Measurements from ENCODE around the gene PIK3R5. TPM values are rescaled to one million over a fixed set of nuclear protein-coding genes. Genes with fewer than 3 reads are reported as not detected.
"Not testable (repeated sequence)": the region's sequence is repeated elsewhere in the genome, so short reads cannot be mapped to it uniquely, and the experiment has no call there.

PIK3R5 gene
- polyA plus RNA-seq (ENCODE audit: insufficient read length in 10 of 10) = 1 to 10 TPM in 8 of 10 donors, under 1 TPM in 2; 0.79 to 5.2 (median 1.6) TPM
- long read RNA-seq, donor 1 = 0 reads
- long read RNA-seq, donor 2 = 0 reads
- long read RNA-seq, donor 3 = 0 reads
- long read RNA-seq, donor 4 = 0 reads
- long read RNA-seq, donor 5, partial matches to known transcripts = 0 of 1 reads
- long read RNA-seq, donor 5, other reads (novel, unspliced or antisense) = 0 of 1 reads
- long read RNA-seq, donor 6 = 0 reads
- long read RNA-seq, donor 7 = 0 reads
- long read RNA-seq, donor 8 = 0 reads
- long read RNA-seq, donor 9 = 0 reads

- DNase-seq = peak in 2 of 3 donors; percentile 12 to 49
These were observed at the start of gene PIK3R5 for GRCh38 chr17:8965394-8966168. PIK3R5 (minus strand) TSS chr17:8965707; CDS start chr17:8911494, 54,213 bp downstream.

DNA sequence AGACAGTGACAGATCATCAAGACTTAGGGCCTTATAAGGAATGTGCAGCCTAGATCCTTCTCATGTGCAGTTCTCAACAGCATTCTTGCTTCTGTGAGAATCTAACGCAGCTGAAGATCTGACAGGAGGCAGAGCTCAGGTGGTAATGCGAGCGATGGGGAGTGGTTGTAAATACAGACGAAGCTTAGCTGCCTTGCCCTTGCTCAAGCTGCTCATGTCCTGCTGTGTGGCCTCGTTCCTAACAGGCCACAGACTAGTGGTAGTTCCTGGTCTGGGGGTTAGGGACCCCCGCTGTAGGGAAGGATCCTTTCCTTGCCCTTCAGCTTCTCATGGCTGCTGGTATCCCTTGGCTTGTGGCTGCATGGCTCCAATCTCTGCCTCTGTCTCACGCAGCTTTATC lies 45.5 kb upstream of the PIK3R5 start:
- DNase-seq = no peak

GRCh38 chr17:9009737-9010136 lies 44.2 kb upstream of the PIK3R5 start:
- no peak for DNase-seq

- DNase-seq = no peak
These were observed 43.6 kb upstream of the PIK3R5 start for GRCh38 chr17:9009096-9009495.

DNA sequence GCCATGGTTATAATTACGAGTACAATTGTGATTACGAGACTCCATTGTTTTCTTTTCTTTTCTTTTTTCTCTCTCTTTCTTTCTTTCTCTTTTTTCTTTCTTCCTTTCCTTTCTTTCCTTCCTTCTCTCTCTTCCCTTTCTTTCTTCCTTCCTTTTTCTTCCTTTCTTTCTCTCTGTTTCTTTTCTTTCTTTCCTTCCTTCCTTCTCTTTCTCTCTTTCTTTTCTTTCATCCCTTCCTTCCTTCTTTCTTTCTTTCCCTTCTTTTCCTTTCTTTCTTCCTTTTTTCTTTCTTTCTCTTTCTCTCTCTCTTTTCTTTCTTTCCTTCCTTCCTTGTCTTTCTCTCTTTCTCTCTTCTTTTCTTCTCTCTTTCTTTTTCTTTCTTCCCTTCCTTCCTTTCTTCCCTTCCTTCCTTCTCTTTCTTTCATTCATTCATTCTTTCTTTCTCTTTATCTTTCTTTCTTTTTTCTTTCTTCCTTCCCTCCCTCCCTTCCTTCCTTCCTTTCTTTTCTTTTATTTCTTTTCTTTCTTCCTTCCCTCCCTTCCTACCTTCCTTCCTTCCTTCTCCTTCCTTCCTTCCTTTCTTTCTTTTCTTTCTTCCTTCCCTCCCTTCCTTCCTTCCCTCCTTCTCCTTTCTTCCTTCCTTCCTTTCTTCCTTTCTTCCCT lies 41.7 kb upstream of the PIK3R5 start:
- DNase-seq = no peak

DNA sequence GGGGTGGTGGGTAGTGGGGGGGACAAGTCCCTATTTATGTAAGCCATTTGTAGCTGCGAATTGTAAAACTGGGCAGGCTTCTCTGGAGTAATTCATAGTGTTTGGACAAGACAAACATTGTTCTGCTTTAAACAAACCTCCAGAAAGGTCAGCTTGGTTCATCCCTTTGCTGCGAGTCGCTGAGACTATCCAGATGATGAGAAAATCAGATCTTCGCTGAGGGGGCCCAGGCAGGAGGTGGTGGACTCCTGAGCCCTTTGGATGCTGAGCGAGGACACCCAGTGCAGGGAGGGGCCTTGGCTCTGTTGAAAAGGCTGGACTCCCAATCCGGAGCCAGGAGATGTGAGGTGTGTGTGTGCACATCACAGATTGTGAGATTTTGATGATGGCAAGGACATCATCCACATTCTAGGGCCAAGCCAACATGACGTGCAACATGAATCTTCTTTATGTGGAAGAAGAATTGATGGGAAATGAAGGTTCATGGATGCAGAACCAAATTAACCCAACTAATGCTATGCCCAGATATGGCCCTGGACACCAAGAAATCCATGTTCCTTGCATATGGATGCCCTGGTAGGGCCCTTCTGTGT lies 40.8 kb upstream of the PIK3R5 start:
- DNase-seq = no peak

DNA sequence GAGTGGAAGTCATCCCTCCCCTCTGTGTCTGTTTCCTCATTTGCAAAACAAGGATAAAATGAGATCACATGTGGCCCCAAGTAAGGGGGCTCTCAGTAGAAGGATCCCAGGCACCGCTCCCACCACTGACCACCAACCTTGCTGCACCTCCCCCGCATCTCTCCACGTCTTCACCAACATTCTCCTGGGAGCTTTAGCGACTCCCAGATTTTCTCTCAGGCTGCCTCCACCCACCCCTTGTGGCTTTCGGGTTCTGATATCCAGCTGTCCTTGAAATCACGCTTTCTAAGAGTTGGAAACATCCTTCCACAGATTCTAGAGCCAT lies 39.4 kb upstream of the PIK3R5 start:
- DNase-seq = no peak

DNA sequence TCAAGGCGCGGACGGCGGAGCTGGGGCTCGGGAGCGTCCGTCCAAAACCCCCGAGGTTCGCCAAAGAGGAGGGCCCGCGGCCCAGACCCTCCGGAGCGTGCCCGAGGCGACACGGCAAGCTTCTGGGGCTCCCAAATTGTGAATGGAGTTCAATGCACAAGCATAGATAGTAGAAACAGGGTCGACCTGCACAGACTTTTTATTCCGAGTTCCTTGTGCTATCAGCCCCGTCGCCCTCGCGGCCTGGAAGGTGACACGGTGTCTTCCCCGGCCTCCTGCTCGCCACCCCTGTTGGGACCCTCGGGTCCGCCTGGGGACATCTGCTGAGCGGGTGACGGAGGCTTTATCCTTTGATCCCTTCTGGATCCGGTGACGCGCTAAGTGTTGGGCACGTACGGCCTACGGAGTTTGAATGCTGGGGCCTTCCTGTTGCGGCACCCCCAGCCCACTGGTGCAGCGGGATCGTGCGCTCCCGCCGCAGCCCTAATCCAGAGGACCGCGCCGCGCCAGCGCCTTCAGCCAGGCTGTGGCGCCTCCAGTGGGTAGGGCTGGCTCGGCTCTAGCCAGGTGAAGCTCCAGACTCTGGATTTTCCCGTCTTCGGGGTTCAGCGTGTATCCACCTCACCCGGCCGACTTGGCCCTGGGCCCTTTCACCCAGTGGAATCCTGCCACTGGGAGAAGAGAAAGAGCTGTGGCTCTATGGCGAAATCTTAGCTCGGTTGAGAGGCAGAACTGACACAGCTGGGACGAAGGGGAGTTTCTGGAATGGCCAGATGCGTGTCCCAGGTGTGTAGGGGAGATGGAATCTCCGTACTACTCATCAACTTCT lies 38.8 kb upstream of the PIK3R5 start:
- peak in 1 of 3 donors; percentile 25 for DNase-seq

GRCh38 chr17:9003355-9004131 lies 38.0 kb upstream of the PIK3R5 start:
- peak in 1 of 3 donors; percentile 50 for DNase-seq

DNA sequence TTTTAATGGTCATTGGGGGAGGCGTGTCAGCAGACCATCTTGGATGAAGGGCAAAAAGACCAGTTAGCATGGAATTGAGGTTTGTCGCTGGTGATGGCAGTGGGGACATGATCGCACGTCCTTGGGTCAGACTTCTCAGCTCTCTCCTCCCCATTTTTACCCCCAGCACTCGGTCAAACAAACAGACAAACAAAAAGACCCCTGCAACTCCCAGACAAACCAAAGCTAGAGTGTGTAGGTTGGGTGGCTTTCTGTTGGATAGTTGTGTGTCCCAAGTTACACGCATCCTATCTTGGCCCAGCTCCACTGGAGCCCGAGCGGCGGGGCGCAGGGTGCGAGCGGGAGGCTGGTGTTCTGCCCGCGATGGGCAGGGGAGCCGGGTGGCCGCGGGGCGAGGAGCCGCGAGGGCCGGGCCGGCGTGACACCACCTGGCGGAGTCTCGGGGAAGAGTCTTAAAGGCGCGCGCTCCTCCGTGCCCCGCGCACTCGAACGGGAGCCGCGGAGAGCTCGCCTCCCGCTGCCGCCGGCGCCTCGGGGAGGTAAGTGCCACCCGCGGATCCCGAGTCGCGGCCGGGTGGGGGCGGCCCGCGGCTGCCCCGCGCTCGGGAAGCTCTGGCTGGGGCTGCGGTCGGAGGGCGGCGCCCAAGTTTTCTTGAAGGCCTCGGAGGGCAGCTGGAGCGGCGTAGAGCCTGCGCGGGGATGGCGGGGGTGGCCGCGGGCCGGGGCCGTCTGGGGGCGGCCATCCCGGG lies 37.3 kb upstream of the PIK3R5 start:
- DNase-seq = peak in 2 of 3 donors; percentile 33 to 76

DNA sequence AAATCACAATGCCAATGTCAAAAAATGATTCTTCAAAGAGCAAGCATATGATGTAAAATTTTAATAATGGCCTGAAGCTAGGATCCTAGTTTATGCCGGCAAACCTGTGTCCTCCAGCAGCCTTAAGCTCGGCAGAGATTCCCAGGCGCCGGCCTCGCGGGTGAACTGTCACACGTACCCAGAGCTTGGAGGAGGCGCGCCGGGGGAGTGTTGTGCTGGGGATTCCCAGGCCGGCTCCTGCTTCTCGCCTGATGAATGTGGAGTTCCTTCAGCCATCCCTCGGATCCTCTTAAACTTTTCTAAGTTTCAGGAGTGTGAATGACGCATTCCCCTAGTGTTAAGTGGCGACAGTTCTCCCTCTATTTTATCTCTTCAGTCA lies 36.7 kb upstream of the PIK3R5 start:
- DNase-seq = no peak

DNA sequence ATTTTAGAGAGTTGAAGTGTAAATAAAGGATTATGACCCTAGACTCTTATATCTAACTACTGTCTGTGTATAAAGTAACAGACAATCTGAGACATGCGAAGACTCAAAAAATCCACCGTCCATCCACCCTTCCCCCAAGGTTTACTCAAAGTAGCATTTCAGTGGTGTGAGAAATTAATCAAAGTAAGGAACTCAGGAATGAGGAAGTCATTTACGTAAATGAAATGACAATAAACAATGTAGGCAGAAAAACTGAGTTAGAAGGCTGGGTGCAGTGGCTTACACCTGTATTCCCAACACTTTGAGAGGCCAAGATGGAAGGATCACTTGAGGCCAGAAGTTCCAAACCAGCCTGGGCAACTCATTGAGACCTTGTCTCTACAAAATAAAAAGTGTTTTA lies 36.1 kb upstream of the PIK3R5 start:
- no peak for DNase-seq

- DNase-seq = peak in 2 of 3 donors; percentile 26 to 33
These were observed 32.6 kb upstream of the PIK3R5 start for GRCh38 chr17:8997994-8998628.

DNA sequence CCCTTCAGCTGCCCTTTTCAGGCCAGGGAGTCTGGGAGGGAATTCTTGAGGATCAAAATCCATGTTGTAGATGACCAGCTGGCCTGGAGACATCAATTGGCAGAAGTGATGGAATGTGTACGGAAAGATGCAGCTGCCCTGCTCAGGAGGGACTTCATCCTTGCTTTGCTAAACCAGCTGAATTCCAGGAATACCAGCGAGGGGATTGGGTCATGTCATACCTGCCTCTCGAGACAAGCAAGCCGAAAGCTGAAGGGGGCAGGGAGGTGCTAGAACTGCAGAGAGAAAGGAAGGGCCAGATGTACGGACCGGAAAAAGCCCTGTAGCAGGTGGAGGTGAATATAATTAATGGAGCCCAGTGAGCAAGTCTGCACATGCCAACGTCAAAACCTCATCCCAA lies 30.2 kb upstream of the PIK3R5 start:
- DNase-seq = no peak

DNA sequence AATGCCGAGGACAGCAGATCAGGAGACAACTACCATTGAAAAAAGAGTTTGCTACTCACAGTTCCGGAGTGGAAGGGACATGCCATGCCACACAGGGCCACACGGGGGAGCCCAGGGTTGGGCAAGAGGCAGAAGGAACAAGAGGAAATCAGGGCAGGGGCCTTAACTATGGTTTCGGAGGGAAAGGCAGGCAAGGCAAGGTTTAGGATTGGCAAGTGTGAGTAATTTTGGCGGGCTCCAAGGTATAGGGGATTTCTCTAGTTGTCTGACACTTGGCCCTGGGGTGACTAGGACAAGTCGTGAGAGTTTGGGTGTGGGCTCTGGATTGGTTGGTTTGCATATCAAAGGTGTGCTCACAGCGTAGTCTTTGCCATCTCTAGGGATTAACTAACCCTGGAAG lies 28.8 kb upstream of the PIK3R5 start:
- peak in 1 of 3 donors; percentile 85 for DNase-seq

GRCh38 chr17:8991514-8992285 lies 26.2 kb upstream of the PIK3R5 start:
- peak; percentile 39 to 66 (median 61) for DNase-seq

DNA sequence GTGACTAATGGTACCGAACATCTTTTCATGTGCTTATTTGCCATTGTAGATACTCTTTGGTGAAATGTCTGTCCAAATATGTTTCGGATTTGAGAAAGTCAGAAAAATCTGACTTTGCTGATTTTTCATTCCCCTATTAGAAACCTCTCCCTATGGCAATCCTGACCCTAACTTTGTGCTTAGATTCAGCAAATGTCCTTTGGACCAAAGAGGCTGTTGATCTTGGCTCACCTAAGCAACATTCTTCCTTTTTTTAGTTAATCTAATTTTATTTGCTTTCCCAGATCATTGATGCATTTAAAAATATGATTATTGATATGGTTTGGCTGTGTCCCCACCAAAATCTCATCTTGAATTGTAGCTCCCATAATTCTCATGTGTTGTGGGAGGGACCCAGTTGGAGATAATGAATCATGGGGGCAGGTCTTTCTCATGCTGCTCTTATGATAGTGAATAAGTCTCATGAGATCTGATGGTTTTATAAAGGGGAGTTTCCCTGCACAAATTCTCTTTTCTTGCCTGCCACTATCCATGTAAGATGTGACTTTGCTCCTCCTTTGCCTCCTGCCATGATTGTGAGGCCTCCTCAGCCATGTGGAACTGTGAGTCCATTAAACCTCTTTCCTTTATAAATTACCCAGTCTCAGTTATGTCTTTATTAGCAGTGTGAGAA lies 22.9 kb upstream of the PIK3R5 start:
- DNase-seq = not testable (repeated sequence)

DNA sequence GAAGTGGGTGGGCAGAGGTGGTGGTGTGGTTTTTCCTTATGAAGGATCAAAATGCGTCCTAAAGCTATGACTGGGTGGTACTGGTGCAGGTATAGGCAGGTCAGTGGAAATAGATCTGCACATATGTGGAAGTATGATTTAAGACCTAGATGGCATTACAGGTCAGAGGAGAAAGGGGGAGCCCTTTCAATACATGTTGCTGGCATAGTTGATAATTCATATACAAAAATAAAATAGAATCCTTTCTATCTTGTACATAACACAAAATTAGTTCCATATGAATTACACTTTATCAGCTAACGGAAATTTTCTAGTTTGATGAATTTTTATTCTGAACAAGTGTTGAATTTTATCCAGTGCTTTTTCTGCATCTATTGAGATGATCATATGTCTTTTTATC lies 20.8 kb upstream of the PIK3R5 start:
- no peak for DNase-seq

All from muscle of back (tissue), 13 donors.